HG03139 (cell line): ENCODE measurements around the gene GPX6.
"Not testable (repeated sequence)": the region's sequence is repeated elsewhere in the genome, so short reads cannot be mapped to it uniquely, and the experiment has no call there.

Experiments used
- ATAC-seq: cut with Tn5 transposase; IDR thresholded peaks from one replicate; pipeline ENCODE4 v1.9.1; 2021; ENCODE audit not compliant: unreplicated experiment

Gene GPX6

DNA sequence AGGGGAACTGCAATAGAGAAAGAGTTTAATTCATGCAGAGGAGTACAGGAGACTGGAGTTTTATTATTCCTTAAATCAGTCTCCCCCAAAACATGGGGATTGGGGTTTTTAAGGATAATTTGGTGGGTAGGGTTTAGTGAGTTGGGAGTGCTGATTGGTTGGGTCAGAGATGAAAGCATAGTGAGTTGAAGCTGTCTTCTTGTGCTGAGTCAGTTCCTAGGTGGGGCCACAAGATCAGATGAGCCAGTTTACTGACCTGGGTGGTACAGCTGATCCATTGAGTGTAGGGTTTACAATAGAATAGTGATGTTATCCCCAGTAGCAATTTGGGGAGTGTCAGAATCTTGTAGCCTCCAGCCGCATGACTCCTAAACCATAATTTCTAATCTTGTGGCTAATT, 29.1 kb downstream of the GPX6 start:
- no peak for ATAC-seq

- no peak for ATAC-seq
These were observed 30.1 kb downstream of the GPX6 start for GRCh38 chr6:28485482-28485881.

- no peak for ATAC-seq
These were observed 35.2 kb downstream of the GPX6 start for GRCh38 chr6:28480253-28480932.

DNA sequence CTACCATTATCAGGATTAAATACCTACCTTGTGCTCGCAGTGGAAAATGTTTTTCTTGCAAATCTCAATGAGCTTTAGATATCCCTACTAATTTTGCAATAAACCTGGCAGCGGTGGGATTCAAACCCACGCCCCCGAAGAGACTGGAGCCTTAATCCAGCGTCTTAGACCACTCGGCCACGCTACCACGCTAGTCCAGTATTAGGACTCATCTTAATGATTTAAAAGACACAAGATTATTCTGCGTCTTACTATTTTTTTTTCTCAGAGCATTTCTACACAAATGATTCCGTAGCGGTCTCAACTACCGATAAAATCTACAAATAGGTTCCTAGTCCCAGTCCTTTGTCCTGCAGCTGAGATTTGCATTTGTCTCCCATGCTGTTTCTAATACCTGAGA, 37.1 kb downstream of the GPX6 start:
- ATAC-seq, result no peak

- ATAC-seq, result no peak
These were observed 41.0 kb downstream of the GPX6 start for GRCh38 chr6:28474441-28475219.

DNA sequence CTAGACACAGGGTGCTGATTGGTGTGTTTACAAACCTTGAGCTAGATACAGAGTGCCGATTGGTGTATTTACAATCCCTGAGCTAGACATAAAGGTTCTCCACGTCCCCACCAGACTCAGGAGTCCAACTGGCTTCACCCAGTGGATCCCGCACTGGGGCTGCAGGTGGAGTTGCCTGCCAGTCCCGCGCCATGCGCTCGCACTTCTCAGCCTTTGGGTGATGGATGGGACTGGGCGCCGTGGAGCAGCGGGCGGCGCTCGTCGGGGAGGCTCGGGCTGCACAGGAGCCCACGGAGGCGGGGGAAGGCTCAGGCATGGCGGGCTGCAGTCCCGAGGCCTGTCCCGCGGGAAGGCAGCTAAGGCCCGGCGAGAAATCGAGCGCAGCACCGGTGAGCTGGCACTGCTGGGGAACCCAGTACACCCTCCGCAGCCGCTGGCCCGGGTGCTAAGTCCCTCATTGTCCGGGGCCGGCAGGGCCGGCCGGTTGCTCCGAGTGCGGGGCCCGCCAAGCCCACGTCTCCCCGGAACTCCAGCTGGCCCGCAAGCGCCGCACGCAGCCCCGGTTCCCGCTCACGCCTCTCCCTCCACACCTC, 46.3 kb downstream of the GPX6 start:
- not testable (repeated sequence) for ATAC-seq

DNA sequence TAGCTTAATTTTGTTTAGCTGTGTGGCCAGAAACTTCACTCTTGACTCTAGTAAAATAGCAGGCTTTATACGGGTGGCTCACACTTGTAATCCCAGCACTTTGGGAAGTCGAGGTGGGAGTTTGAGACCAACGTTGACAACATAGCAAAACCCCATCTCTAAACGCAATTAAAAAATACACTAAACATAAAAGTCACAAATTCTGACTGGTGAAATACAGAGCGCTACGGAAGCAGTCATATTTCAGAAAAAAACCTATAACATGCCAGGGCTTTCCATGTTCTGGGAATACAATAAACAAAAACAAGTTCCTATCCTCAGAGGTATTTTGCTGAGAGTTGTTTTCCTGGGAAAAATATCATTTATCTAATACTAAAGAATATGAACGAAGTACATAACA, 47.5 kb downstream of the GPX6 start:
- no peak for ATAC-seq

- no peak for ATAC-seq
These were observed 53.2 kb downstream of the GPX6 start for GRCh38 chr6:28462401-28462800.

GRCh38 chr6:28458568-28458967, 57.0 kb downstream of the GPX6 start:
- ATAC-seq, result no peak
